ENCODE data around the gene MYO5B.
"Not testable (repeated sequence)": the region's sequence is repeated elsewhere in the genome, so short reads cannot be mapped to it uniquely, and the experiment has no call there.

The MYO5B gene

GRCh38 chr18:49846718-49847470 lies 348.1 kb downstream of the MYO5B start:
- no peak for DNase-seq

GRCh38 chr18:49846361-49846662 lies 348.6 kb downstream of the MYO5B start:
- DNase-seq: no peak

- no peak for DNase-seq
Observed at GRCh38 chr18:49845629-49846360, 349.2 kb downstream of the MYO5B start.

GRCh38 chr18:49844903-49845302 lies 350.0 kb downstream of the MYO5B start:
- no peak for DNase-seq

- no peak for DNase-seq
Observed at GRCh38 chr18:49843778-49844625, 350.9 kb downstream of the MYO5B start.

- no peak for DNase-seq
Observed at GRCh38 chr18:49843131-49843530, 351.8 kb downstream of the MYO5B start.

GRCh38 chr18:49842656-49843055 lies 352.3 kb downstream of the MYO5B start:
- no peak for DNase-seq

GRCh38 chr18:49841236-49842217 lies 353.4 kb downstream of the MYO5B start:
- no peak for DNase-seq

- no peak for DNase-seq
Observed at GRCh38 chr18:49839012-49839411, 355.9 kb downstream of the MYO5B start.

- no peak for DNase-seq
Observed at GRCh38 chr18:49838381-49838780, 356.6 kb downstream of the MYO5B start.

- no peak for DNase-seq
Observed at GRCh38 chr18:49837889-49838288, 357.1 kb downstream of the MYO5B start.

GRCh38 chr18:49837316-49837835 lies 357.6 kb downstream of the MYO5B start:
- not testable (repeated sequence) for DNase-seq

- DNase-seq: no peak
Observed at GRCh38 chr18:49835405-49835804, 359.5 kb downstream of the MYO5B start.

GRCh38 chr18:49834258-49834657 lies 360.7 kb downstream of the MYO5B start:
- DNase-seq: no peak

- DNase-seq: no peak
Observed at GRCh38 chr18:49833814-49834213, 361.1 kb downstream of the MYO5B start.

GRCh38 chr18:49832221-49832647 lies 362.7 kb downstream of the MYO5B start:
- DNase-seq: no peak

- DNase-seq: no peak
Observed at GRCh38 chr18:49827996-49828395, 367.0 kb downstream of the MYO5B start.

GRCh38 chr18:49819823-49820671 lies 374.9 kb downstream of the MYO5B start:
- no peak for DNase-seq

GRCh38 chr18:49819071-49819662 lies 375.8 kb downstream of the MYO5B start:
- DNase-seq: no peak

GRCh38 chr18:49817947-49818346 lies 377.0 kb downstream of the MYO5B start:
- DNase-seq: no peak

GRCh38 chr18:49815927-49816326 lies 379.0 kb downstream of the MYO5B start:
- DNase-seq: no peak
